Measurements from ENCODE around the gene MIGA2.

Gene MIGA2

GRCh38 chr9:129104051-129104450 lies 67.6 kb downstream of the MIGA2 start:
- H3K4me3 ChIP-seq (ENCODE audit: low read depth, low read length) = no peak overlapping the region
- H3K36me3 ChIP-seq (ENCODE audit: control insufficient read depth, insufficient read depth, low read length) = no peaks in the 10 kb centered on the region
- H3K27ac ChIP-seq (ENCODE audit: low read depth, low read length) = no peak overlapping the region
- peaks cover 4% of the 10 kb centered on the region; the same call in 1 of the 2 replicates for H3K4me1 ChIP-seq (ENCODE audit: control insufficient read depth, insufficient read depth, low read length)
- H3K9me3 ChIP-seq (ENCODE audit: control insufficient read depth, insufficient read depth, low read depth, low read length) = no peaks in the 10 kb centered on the region
- H3K9ac ChIP-seq (ENCODE audit: low read length) = no peak overlapping the region
- peaks cover 4% of the 10 kb centered on the region for H3K27me3 ChIP-seq (ENCODE audit: control insufficient read depth, insufficient read depth, low read length)

GRCh38 chr9:129105857-129106694 lies 69.7 kb downstream of the MIGA2 start:
- Histone ChIP-seq H3K36me3 (ENCODE audit: control insufficient read depth, insufficient read depth, low read length) (no peaks in the 10 kb centered on the region), H3K9ac (ENCODE audit: low read length) (no peak overlapping the region), H3K27ac (ENCODE audit: low read depth, low read length) (no peak overlapping the region), H3K4me3 (ENCODE audit: low read depth, low read length) (no peak overlapping the region), H3K4me1 (ENCODE audit: control insufficient read depth, insufficient read depth, low read length) (peaks cover 6% of the 10 kb centered on the region), H3K9me3 (ENCODE audit: control insufficient read depth, insufficient read depth, low read depth, low read length) (no peaks in the 10 kb centered on the region), H3K27me3 (ENCODE audit: control insufficient read depth, insufficient read depth, low read length) (peaks cover 17% of the 10 kb centered on the region)

- Histone ChIP-seq H3K9ac (ENCODE audit: low read length) (no peak overlapping the region), H3K4me1 (ENCODE audit: control insufficient read depth, insufficient read depth, low read length) (peaks cover 6% of the 10 kb centered on the region), H3K36me3 (ENCODE audit: control insufficient read depth, insufficient read depth, low read length) (no peaks in the 10 kb centered on the region), H3K27me3 (ENCODE audit: control insufficient read depth, insufficient read depth, low read length) (peaks cover 17% of the 10 kb centered on the region), H3K27ac (ENCODE audit: low read depth, low read length) (no peak overlapping the region), H3K4me3 (ENCODE audit: low read depth, low read length) (no peak overlapping the region), H3K9me3 (ENCODE audit: control insufficient read depth, insufficient read depth, low read depth, low read length) (no peaks in the 10 kb centered on the region)
Measured at GRCh38 chr9:129107651-129108050, 71.2 kb downstream of the MIGA2 start.

- H3K4me1 ChIP-seq (ENCODE audit: control insufficient read depth, insufficient read depth, low read length) = peaks cover 2% of the 10 kb centered on the region; the same call in 1 of the 2 replicates
- H3K27me3 ChIP-seq (ENCODE audit: control insufficient read depth, insufficient read depth, low read length) = peaks cover 17% of the 10 kb centered on the region
- no peaks in the 10 kb centered on the region for H3K36me3 ChIP-seq (ENCODE audit: control insufficient read depth, insufficient read depth, low read length)
- no peak overlapping the region for H3K9ac ChIP-seq (ENCODE audit: low read length)
- no peaks in the 10 kb centered on the region for H3K9me3 ChIP-seq (ENCODE audit: control insufficient read depth, insufficient read depth, low read depth, low read length)
- H3K27ac ChIP-seq (ENCODE audit: low read depth, low read length) = no peak overlapping the region
- H3K4me3 ChIP-seq (ENCODE audit: low read depth, low read length) = no peak overlapping the region
Measured at GRCh38 chr9:129108083-129108804, 71.8 kb downstream of the MIGA2 start.

- no peaks in the 10 kb centered on the region for H3K9me3 ChIP-seq (ENCODE audit: control insufficient read depth, insufficient read depth, low read depth, low read length)
- H3K4me1 ChIP-seq (ENCODE audit: control insufficient read depth, insufficient read depth, low read length) = peaks cover 2% of the 10 kb centered on the region; the same call in 1 of the 2 replicates
- H3K9ac ChIP-seq (ENCODE audit: low read length) = no peak overlapping the region
- H3K36me3 ChIP-seq (ENCODE audit: control insufficient read depth, insufficient read depth, low read length) = no peaks in the 10 kb centered on the region
- H3K27me3 ChIP-seq (ENCODE audit: control insufficient read depth, insufficient read depth, low read length) = peaks cover 17% of the 10 kb centered on the region
- no peak overlapping the region for H3K4me3 ChIP-seq (ENCODE audit: low read depth, low read length)
- no peak overlapping the region for H3K27ac ChIP-seq (ENCODE audit: low read depth, low read length)
Measured at GRCh38 chr9:129108805-129109536, 72.5 kb downstream of the MIGA2 start.

GRCh38 chr9:129109537-129109903 lies 73.1 kb downstream of the MIGA2 start:
- Histone ChIP-seq H3K9me3 (ENCODE audit: control insufficient read depth, insufficient read depth, low read depth, low read length) (no peaks in the 10 kb centered on the region), H3K9ac (ENCODE audit: low read length) (no peak overlapping the region), H3K27ac (ENCODE audit: low read depth, low read length) (no peak overlapping the region), H3K36me3 (ENCODE audit: control insufficient read depth, insufficient read depth, low read length) (no peaks in the 10 kb centered on the region), H3K4me1 (ENCODE audit: control insufficient read depth, insufficient read depth, low read length) (peaks cover 5% of the 10 kb centered on the region; the same call in 1 of the 2 replicates), H3K4me3 (ENCODE audit: low read depth, low read length) (no peak overlapping the region), H3K27me3 (ENCODE audit: control insufficient read depth, insufficient read depth, low read length) (peaks cover 17% of the 10 kb centered on the region)

- Histone ChIP-seq H3K27ac (ENCODE audit: low read depth, low read length) (no peak overlapping the region), H3K9ac (ENCODE audit: low read length) (peak overlapping the region; percentile 73), H3K27me3 (ENCODE audit: control insufficient read depth, insufficient read depth, low read length) (peaks cover 17% of the 10 kb centered on the region), H3K4me1 (ENCODE audit: control insufficient read depth, insufficient read depth, low read length) (peaks cover 8% of the 10 kb centered on the region; the same call in 1 of the 2 replicates), H3K36me3 (ENCODE audit: control insufficient read depth, insufficient read depth, low read length) (no peaks in the 10 kb centered on the region), H3K4me3 (ENCODE audit: low read depth, low read length) (peak overlapping the region; percentile 87), H3K9me3 (ENCODE audit: control insufficient read depth, insufficient read depth, low read depth, low read length) (no peaks in the 10 kb centered on the region)
Measured at GRCh38 chr9:129109952-129110739, 73.7 kb downstream of the MIGA2 start.

GRCh38 chr9:129110740-129111527 lies 74.5 kb downstream of the MIGA2 start, which contains the start of the genes CRAT and PTPA:
Gene CRAT (minus strand): TSS chr9:129110793. CDS start chr9:129110509, 284 bp downstream.
Gene PTPA (plus strand): TSS chr9:129111415. CDS start chr9:129111601, 186 bp downstream.
- Histone ChIP-seq H3K9ac (ENCODE audit: low read length) (peak within 1 kb of the TSS; percentile 92), H3K27ac (ENCODE audit: low read depth, low read length) (peak within 1 kb of the TSS; percentile 90), H3K36me3 (ENCODE audit: control insufficient read depth, insufficient read depth, low read length) (no peaks in the 10 kb centered on the region), H3K4me3 (ENCODE audit: low read depth, low read length) (peak within 1 kb of the TSS; percentile 87), H3K9me3 (ENCODE audit: control insufficient read depth, insufficient read depth, low read depth, low read length) (no peaks in the 10 kb centered on the region), H3K27me3 (ENCODE audit: control insufficient read depth, insufficient read depth, low read length) (peaks cover 17% of the 10 kb centered on the region), H3K4me1 (ENCODE audit: control insufficient read depth, insufficient read depth, low read length) (peaks cover 8% of the 10 kb centered on the region; the same call in 1 of the 2 replicates)

GRCh38 chr9:129111528-129112151 lies 75.2 kb downstream of the MIGA2 start:
- Histone ChIP-seq H3K36me3 (ENCODE audit: control insufficient read depth, insufficient read depth, low read length) (no peaks in the 10 kb centered on the region), H3K27ac (ENCODE audit: low read depth, low read length) (peak overlapping the region; percentile 90), H3K9ac (ENCODE audit: low read length) (peak overlapping the region; percentile 92), H3K4me1 (ENCODE audit: control insufficient read depth, insufficient read depth, low read length) (peaks cover 8% of the 10 kb centered on the region; the same call in 1 of the 2 replicates), H3K4me3 (ENCODE audit: low read depth, low read length) (peak overlapping the region; percentile 74), H3K9me3 (ENCODE audit: control insufficient read depth, insufficient read depth, low read depth, low read length) (no peaks in the 10 kb centered on the region), H3K27me3 (ENCODE audit: control insufficient read depth, insufficient read depth, low read length) (peaks cover 17% of the 10 kb centered on the region)

Measured in HUES6 (cell line).